NCI-H1436 (cell line): Measurements from ENCODE around the gene EGF.

Experiments used
- DNase-seq: peaks from one replicate; lab custom pipeline; 2025; lab: John Stamatoyannopoulos, UW

Gene EGF

DNA sequence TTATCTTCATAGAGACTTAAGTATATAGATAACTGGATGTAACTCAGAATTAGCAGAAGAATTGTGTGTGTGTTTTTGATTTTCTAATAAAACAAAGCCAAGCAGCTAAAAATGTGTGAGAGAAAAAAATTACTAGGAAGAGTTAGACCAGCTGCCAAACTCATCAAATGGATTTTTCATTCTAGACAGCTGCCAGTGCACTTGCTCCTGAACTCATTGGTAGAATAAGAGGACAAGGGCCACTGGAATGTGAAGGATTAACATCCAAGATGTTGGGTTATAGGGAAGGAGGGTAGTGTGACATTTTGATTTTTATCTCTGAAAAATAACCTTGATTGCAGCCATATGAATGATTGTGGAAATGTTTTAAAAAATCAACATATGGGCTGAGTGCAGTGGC is 49.7 kb downstream of the EGF start:
- no peak for DNase-seq

- no peak for DNase-seq
These were observed 54.3 kb downstream of the EGF start for GRCh38 chr4:109966891-109967481.

GRCh38 chr4:109967798-109968520 is 55.3 kb downstream of the EGF start:
- no peak for DNase-seq

DNA sequence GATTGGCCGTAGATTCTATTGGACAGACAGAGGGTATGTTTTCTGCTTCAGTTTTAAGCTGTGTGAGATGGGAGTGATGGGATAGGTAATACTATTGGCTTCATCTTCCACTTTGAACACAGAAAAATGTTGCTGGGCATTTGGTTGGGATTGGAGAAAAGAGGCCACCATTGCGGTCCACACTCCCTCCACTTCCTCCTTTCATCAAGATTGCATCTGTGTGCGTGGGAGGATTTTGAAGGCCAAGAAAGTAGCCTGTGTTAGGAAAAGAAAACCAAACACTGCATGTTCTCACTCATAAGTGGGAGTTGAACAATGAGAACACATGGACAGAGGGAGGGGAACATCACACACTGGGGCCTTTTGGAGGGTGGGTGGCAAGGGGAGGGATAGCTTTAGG is 56.4 kb downstream of the EGF start:
- DNase-seq = no peak

DNA sequence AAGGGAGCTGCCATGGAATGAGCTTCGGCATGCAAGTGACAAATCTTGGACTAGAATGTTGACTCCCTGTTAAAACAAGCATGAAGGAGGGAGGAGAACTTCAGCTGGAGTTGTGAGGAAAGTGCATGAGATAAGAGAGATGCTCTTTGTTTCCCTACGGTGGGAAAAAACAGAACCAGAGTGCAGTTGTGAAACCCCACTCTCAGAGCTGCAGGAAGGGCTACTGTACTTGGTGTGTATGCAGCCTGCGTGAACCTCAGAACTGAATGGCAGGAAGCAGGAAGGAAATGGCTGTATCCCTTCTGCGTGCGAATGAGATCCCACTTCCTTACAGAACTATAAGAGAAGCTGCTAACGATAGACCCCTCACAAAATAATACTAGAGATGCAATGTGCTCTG is 57.2 kb downstream of the EGF start:
- DNase-seq = no peak

- DNase-seq = no peak
These were observed 60.3 kb downstream of the EGF start for GRCh38 chr4:109972786-109973528.

DNA sequence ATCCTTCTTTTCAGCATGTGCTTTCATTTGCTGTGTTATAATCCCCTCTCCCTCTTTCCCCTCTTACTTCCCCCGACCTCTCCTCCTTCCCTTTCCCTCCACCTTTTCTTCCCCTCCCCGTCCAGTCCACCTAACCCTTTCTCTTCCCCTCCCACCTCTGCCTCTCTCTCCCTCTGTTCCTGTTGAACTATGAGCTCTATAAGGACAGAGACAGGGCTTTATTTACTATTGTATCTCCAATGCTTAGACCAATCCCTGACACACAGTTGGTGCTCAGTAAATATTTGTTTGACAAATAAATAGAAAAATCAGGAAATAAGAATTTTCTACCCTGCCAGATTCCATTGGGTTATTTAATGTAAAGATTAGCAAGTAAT is 60.8 kb downstream of the EGF start:
- DNase-seq = no peak

DNA sequence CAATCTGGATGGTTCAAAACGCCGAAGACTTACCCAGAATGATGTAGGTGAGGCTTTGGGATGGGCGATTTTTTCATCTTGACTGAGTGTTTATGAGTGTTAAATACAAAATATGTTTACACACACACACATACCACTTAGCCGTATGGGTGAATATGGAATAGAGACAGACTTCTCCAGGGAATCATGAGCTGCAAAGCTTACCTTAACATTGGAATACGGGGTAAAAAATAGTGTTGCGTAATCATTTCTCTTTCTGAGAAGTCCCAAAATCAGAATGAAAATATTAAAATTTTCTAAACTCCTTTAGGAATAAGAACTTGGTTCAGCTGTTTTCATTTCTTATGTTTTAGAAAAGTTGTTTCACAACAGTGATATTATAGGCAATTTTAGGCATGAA is 63.5 kb downstream of the EGF start:
- DNase-seq = no peak

- no peak for DNase-seq
These were observed 65.3 kb downstream of the EGF start for GRCh38 chr4:109977854-109978501.

GRCh38 chr4:109978704-109979454 is 66.2 kb downstream of the EGF start:
- DNase-seq = no peak

- no peak for DNase-seq
These were observed 67.4 kb downstream of the EGF start for GRCh38 chr4:109979920-109980717.

DNA sequence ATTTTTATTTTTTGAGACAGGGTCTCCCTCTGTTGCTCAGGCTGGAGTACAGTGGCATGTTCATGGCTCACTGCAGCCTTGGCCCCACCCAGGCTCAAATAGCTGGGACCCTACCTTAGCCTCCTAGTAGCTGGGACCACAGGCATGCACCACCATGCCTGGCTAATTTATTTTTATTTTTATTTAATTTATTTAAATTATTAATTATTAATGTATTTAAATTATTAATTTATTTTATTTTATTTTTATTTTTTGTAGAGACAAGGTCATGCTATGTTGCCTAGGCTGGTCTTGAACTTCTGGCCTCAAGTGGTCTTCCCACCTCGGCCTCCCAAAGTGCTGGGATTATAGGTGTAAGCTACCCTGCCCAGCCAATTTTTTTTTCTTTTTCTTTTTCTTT is 69.3 kb downstream of the EGF start:
- no peak for DNase-seq

DNA sequence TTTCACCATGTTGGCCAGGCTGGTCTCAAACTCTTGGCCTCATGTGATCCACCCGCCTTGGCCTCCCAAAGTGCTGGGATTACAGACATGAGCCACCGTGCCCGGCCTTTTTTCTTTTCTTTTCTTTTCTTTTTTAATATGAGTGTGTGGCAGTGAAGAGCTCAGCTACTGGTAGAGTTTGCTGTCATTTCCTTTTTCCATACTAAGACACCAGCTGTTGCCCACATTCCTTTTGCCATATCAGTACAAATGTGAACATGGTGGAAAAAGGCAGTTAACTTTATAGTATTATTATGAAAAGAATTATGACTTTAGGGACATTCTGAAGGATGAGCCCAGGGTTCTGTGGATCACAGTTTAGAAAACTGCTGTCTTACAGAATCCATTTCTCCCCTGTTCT is 69.8 kb downstream of the EGF start:
- no peak for DNase-seq

DNA sequence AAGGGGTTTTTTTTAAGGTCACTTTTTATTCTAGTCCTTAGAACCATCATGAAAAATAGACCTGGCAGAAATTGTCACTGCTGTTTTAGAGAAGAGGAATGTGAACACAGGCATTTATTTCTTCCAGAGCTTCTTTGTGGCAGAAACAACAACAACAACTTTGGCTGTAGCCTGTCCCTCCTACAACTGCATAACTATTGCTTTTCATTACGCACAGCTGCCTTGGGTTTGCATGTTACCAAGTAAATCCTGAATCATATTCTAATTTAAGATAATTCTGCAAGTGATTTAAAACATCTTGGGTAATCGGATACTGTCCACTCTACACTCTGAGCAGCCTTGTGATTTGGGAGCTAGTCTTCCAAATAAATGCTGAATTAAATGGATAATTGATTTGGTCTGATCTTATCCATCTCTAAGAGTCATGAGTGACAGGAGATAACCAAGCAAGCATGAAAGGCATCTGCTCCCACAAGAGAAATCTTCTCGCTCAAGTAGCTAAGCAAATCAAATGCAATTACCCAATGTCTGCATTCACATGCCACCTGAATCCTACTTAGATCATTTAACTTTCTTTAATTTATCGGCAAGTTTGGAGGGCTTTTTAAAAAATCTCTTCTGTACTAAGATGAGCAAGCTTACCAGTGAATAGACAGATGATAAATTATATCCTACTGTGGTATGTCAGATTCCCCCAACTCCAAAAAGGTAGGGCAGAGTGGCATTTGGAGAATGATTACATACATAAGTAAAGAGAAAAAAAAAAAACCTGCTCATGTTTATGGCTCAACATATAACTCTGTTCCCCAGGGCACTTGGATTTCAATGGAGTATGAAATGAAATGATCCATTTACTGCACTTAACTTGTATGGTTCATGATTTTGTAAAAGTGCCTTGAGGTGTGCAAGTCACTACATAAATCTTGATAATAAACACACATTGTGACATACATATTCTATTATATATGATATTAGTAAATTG is 73.6 kb downstream of the EGF start:
- DNase-seq = no peak

DNA sequence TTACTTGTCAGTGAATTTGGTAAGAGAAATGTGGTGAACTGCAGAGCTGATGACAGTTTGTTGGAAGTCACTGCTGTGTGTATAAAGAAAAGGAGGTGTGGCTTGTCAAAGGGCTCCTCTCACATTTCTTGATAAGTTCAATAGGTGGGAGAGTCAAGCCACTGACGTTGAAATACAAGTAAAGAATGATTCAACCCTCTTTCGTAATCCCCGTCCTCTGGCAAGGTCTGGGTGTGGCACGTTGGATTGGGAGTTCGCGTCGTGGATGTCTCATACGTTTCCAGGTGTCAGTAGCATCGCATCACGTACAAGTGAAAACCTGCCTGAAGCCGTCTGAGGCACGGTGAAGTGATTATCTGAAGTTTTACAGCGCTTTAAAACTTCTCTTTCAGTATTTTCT is 76.4 kb downstream of the EGF start:
- DNase-seq = no peak

GRCh38 chr4:109989618-109990017 is 76.9 kb downstream of the EGF start:
- no peak for DNase-seq

DNA sequence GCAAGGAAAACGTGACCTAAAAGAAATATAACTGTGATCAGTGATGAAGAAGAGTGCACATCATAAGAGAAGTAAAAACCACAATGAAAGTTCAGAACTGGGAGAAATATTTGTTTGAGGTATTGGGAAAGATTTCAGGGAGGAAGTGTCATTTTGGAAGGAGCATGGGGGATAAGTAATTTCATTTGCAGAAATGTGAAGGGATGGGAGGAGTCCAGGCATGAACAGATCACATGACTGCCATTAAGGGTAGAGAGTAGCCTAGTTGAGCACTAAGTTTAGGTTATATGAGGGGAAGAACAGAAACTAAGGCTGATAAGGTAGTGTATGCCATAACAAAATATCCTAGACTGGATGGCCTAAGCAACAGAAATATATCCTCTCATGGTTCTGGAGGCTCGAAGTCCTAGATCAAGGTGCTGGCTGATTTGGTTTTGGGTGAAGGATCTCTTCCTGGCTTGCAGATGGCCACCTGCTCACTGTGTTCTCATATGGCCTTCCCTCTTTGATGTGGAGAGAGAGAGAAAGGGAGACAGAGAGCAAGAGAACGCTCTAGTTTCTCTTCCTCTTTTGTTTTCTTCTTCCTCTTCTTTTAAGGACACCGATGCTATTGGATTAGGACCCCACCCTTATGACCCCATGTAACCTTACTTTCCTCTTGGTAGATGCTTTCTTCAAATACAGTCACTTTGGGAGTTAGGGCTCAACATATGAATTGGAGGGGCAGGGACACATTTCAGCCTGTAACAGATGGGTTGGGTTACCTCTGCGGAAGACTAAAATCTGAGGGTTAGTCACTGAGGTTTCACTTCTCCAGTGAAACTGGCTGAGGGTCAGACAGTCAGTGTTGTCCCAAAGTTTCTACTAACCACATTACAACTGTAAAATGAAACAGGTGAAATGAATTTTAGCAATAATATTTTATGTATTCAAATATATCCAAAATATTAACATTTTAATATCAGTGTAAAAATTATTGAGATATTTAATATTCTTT is 77.9 kb downstream of the EGF start:
- no peak for DNase-seq

DNA sequence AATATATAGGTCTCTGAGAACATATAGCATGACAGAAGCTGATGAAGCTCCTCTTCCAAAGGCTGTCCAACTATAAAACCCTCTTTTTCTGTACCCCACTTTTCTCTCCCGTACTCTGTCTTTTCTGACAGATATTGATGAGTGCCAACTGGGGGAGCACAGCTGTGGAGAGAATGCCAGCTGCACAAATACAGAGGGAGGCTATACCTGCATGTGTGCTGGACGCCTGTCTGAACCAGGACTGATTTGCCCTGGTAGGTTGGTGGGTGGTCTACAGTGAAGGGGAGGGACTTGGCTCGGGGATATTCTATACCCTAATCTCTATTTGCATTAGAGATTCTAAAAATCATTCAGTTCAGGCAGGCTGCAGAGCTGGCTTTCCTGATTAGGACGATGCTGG is 80.4 kb downstream of the EGF start:
- DNase-seq = no peak

GRCh38 chr4:109994415-109994827 is 81.7 kb downstream of the EGF start:
- no peak for DNase-seq
